Uterus (tissue), 4 donors: ENCODE data around the gene BCKDK. TPM values are rescaled to one million over a fixed set of nuclear protein-coding genes. Genes with fewer than 3 reads are reported as not detected.

Source experiments
- DNase-seq, 2 donors: peaks; one replicate each; pipeline ENCODE4 v3.0.0-alpha.2; 2019 to 2020
- H3K27ac ChIP-seq, 2 donors: fragments of 200-600 bp; sonication (generic); 1 replicate in 1 of 2; 2 replicates in 1 of 2; pipeline ENCODE4 v1.5.1; 2016 to 2018
- H3K27me3 ChIP-seq, 2 donors: fragments of 200-600 bp; sonication (generic); one replicate each; pipeline ENCODE4 v1.5.1; 2018 to 2019; ENCODE audit warnings: control low read depth in 1 of 2
- H3K36me3 ChIP-seq, 2 donors: fragments of 200-600 bp; sonication (generic); one replicate each; pipeline ENCODE4 v1.5.1; 2019; ENCODE audit warnings: control low read depth in 1 of 2
- H3K4me1 ChIP-seq, 2 donors: fragments of 200-600 bp; sonication (generic); one replicate each; pipeline ENCODE4 v1.5.1; 2018 to 2019; ENCODE audit warnings: control low read depth in 1 of 2
- H3K4me3 ChIP-seq, 2 donors: fragments of 200-600 bp; sonication (generic); 1 replicate in 1 of 2; 2 replicates in 1 of 2; pipeline ENCODE4 v1.5.1; 2018 to 2019; ENCODE audit warnings: mild to moderate bottlenecking in 1 of 2
- H3K9me3 ChIP-seq, 2 donors: fragments of 200-600 bp; sonication (generic); one replicate each; pipeline ENCODE4 v1.5.1; 2019; ENCODE audit warnings: control low read depth in 1 of 2
- POLR2A ChIP-seq, 2 donors: fragments of 450-650 bp; IDR thresholded peaks; one replicate each; pipeline ENCODE4 v1.6.1; 2016; ENCODE audit warnings: antibody characterized with exemption in 2 of 2, mild to moderate bottlenecking in 1 of 2, moderate library complexity in 1 of 2
- intact Hi-C: fragments of 100-400 bp; cut with DNase I; formaldehyde crosslinking; loops from one replicate; pipeline ENCODE4 v1.15.1; 2023; ENCODE audit warnings: low total_unique reads
- total RNA-seq, 4 donors: library from RNA; depleted of rRNA in 3 of 4; stranded (reverse); fragments of >200 nt in 3 of 4; gene quantifications; one replicate each; pipeline versions ENCODE4 v1.1.0 to v1.2.4, GENCODE V29; 2014 to 2023
- TF ChIP-seq, protein P1 (sequence below), 4 experiments: fragments of 200-600 bp in 2 of 4; fragments of 450-650 bp in 2 of 4; sonication (generic) in 2 of 4; IDR thresholded peaks; one replicate each; pipeline ENCODE4 v1.5.1; 2016 to 2019; ENCODE audit warnings: antibody characterized with exemption in 4 of 4, mild to moderate bottlenecking in 2 of 4, moderate library complexity in 1 of 4
- donor health status: DM: yes; HTN: yes; CAD: no.

Gene BCKDK
- total RNA-seq, 4 donors from 2014 or later = 15.3 to 32.1 (median 21.9) TPM

DNA sequence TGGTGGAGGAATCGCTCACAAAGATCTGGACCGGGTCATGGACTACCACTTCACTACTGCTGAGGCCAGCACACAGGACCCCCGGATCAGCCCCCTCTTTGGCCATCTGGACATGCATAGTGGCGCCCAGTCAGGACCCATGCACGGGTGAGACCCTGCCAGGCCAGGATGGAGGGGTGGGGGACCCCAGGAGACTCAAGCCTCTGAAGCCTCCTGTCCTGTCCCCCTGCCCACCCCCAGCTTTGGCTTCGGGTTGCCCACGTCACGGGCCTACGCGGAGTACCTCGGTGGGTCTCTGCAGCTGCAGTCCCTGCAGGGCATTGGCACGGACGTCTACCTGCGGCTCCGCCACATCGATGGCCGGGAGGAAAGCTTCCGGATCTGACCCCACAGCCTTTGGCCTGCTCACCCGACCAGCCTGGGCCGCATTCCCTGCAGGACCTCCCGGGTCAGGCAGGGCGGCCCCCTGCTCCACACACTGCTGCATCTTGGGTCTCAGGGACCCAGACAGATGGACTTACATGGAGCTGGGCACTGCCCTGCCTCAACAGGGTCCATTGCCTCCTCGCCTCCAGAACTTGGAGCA is 3.8 kb downstream of the BCKDK start:
- Histone ChIP-seq H3K4me1 (peaks cover 0 to 10% of the 10 kb centered on the region in 2 donors), H3K4me3 (no peak overlapping the region), H3K27ac (no peak overlapping the region), H3K27me3 (no peaks in the 10 kb centered on the region), H3K36me3 (no peaks in the 10 kb centered on the region), H3K9me3 (no peaks in the 10 kb centered on the region)
- TF ChIP-seq, protein P1, sequence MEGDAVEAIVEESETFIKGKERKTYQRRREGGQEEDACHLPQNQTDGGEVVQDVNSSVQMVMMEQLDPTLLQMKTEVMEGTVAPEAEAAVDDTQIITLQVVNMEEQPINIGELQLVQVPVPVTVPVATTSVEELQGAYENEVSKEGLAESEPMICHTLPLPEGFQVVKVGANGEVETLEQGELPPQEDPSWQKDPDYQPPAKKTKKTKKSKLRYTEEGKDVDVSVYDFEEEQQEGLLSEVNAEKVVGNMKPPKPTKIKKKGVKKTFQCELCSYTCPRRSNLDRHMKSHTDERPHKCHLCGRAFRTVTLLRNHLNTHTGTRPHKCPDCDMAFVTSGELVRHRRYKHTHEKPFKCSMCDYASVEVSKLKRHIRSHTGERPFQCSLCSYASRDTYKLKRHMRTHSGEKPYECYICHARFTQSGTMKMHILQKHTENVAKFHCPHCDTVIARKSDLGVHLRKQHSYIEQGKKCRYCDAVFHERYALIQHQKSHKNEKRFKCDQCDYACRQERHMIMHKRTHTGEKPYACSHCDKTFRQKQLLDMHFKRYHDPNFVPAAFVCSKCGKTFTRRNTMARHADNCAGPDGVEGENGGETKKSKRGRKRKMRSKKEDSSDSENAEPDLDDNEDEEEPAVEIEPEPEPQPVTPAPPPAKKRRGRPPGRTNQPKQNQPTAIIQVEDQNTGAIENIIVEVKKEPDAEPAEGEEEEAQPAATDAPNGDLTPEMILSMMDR (IDR thresholded peaks at IDR 0.05) = no peak
- TF ChIP-seq POLR2A (IDR thresholded peaks at IDR 0.05) = no peak
- intact Hi-C loops = no loop called here
- no peak for DNase-seq

DNA sequence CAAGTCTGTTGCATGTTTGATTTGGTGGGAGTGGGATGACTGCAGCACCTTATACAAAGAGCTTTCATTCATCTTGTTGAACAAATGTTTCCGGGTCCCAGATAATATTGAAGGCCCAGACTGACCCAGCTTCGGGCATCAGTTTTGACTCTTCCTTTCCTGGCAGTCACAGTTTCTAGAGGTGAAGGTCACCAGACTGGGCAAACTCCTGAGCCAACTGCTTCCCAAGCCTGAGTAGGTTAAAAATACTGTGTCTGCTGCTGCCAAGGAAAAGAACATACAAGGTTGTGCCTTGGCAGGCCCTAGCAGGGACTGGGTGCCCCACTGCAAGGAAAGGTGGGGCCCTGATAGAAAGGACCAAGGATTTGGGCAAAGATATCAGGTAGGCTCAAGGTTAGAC is 4.5 kb downstream of the BCKDK start:
- peaks cover 0 to 10% of the 10 kb centered on the region in 2 donors for H3K4me1 ChIP-seq

DNA sequence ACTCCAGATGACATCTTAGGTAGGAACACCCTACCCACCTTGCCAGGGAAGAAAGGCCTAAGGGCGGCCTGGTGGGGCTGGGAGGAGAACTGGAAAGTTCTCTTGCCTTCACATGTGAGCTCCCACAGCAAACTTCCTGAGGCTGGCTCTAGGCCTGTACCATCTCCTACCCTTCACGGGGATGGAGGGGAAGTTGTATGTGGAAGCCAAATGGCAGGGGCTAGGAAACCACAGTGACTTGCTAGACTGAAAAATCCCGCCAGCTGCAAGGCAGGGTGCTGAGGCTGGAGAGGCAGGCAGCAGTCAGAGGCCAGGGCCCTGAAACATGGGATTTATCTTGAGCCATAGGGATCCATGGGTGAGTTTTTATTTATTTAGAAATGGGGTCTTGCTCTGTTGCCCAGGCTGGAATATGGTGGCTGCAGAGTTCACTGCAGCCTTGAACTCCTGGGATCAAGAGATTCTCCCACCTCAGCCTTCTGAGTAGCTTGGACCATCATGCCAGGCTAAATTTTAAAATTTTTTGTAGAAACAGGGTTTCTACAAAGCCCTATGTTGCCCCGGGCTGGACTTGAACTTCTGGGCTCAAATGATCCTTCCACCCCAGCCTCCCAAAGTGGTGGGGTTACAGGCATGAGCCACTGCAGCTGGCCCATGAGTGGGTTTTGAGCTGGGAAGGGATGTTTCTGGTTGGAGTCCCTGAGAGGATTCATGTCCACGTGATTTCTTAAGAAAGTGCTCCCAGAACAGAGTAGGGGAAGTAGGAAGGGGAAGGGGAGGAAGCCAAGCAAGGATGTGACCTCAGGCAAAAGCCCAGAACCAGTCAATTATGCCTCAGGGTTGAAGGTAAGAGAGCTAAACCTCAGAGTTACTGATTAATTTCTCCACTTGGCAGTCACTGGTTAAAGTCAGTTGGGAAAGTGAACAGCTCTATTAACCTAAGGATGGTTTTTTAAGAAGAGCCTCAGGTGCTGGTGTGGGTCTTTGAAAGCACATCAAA is 5.2 kb downstream of the BCKDK start:
- intact Hi-C loops = no loop called here
- H3K27me3 ChIP-seq = no peaks in the 10 kb centered on the region
- no peak for DNase-seq
- H3K9me3 ChIP-seq = no peaks in the 10 kb centered on the region
- TF ChIP-seq POLR2A (IDR thresholded peaks at IDR 0.05) = no peak
- TF ChIP-seq, protein P1 (IDR thresholded peaks at IDR 0.05) = no peak
- H3K36me3 ChIP-seq = no peaks in the 10 kb centered on the region
- H3K4me3 ChIP-seq = no peak overlapping the region
- no peak overlapping the region for H3K27ac ChIP-seq
- peaks cover 0 to 10% of the 10 kb centered on the region in 2 donors for H3K4me1 ChIP-seq

More for the DNA sequence above, 4.5 kb downstream of the BCKDK start:
- no peaks in the 10 kb centered on the region for H3K36me3 ChIP-seq
- H3K4me3 ChIP-seq = no peak overlapping the region
- H3K9me3 ChIP-seq = no peaks in the 10 kb centered on the region
- intact Hi-C loops = no loop called here
- no peaks in the 10 kb centered on the region for H3K27me3 ChIP-seq
- TF ChIP-seq POLR2A (IDR thresholded peaks at IDR 0.05) = no peak
- TF ChIP-seq, protein P1 (IDR thresholded peaks at IDR 0.05) = no peak
- H3K27ac ChIP-seq = no peak overlapping the region
- DNase-seq = no peak

DNA sequence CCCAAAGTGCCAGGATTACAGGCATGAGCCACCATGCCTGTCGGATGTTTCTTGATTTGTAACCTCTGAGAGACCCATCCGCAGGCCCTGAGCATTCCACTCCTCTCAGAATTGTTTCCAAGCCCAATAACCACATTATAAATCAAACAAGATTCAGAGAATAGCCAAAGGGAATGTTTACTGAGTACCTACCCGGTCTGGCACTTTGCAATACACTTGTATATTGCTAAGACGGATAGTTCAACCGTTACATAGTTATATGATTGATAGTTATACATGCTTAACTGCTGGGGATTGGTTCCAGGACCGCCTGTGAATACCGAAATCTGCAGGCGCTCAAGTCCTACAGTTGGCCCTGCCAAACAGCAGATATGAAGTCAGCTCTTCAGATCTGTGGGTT is 6.3 kb downstream of the BCKDK start:
- no peak overlapping the region for H3K27ac ChIP-seq
- no peak for DNase-seq
- H3K4me3 ChIP-seq = no peak overlapping the region
- intact Hi-C loops = no loop called here
- H3K27me3 ChIP-seq = no peaks in the 10 kb centered on the region
- H3K9me3 ChIP-seq = no peaks in the 10 kb centered on the region
- no peaks in the 10 kb centered on the region for H3K36me3 ChIP-seq
- H3K4me1 ChIP-seq = peaks cover 0 to 4% of the 10 kb centered on the region in 2 donors
- no peak for TF ChIP-seq POLR2A (IDR thresholded peaks at IDR 0.05)
- TF ChIP-seq, protein P1 (IDR thresholded peaks at IDR 0.05) = no peak
